PFSK-1 (cell line): ENCODE measurements around the gene BRF1.

Experiments used
- POLR2AphosphoS5 ChIP-seq: IDR thresholded peaks from 2 replicates; pipeline ENCODE4 v1.6.1; 2012; ENCODE audit warnings: low read depth, mild to moderate bottlenecking, control low read depth, low read length, moderate library complexity
- SIN3A ChIP-seq: IDR thresholded peaks from 2 replicates; pipeline ENCODE4 v1.6.1; 2012; ENCODE audit warnings: mild to moderate bottlenecking, low read length, moderate library complexity, borderline replicate concordance; ENCODE audit not compliant: insufficient read depth

DNA sequence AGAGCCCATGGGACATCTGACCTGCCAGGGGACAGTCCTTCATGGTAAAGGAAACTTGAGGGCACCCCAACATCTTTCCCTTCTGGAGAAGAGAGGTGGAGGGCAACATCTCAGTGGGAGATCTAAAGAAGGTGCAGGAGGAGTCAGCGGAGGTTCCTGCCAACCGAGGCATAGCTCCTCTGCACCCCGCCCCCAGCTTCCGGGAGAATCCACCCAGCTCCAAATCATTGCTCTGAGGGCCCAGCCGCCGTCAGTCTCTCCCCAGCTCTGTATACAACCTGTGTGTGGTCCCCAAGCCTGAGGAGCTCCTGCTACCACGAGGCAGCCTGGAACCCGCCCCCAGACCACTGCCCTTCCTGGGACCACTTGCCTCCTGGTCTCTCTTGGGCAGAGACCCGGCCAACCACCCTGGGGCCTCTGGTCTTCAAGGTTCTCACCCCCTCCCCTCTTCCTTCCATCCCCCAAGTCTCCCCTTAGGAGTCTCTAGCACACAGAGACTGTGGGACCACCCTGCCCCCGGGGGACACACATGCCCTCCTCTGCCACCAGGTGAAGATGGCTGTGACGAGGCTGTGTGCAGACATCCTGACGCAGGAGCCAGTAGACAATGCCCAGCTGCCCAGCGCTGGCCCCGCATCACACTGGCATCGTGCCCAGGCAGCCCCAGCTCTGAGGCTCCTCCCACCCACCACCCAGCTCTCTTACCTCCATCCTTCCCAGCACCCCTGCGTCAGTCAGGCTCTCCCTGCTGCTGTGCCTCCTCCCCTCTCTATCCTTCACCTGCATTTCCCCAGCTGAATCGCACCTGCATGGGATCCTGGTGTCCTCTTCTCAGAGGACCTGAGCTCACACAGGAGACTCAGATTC, 106.7 kb downstream of the BRF1 start:
- no peak for TF ChIP-seq POLR2AphosphoS5
- no peak for TF ChIP-seq SIN3A
